Measurements from ENCODE around the gene SERPINE1. TPM values are rescaled to one million over a fixed set of nuclear protein-coding genes. Genes with fewer than 3 reads are reported as not detected.

SERPINE1 gene
- total and polyA plus RNA-seq, 2 of the 13 experiments (the other 11 are each of a cell fraction or from before 2014, with no cell fraction given), result 21.2 to 1,576 TPM

DNA sequence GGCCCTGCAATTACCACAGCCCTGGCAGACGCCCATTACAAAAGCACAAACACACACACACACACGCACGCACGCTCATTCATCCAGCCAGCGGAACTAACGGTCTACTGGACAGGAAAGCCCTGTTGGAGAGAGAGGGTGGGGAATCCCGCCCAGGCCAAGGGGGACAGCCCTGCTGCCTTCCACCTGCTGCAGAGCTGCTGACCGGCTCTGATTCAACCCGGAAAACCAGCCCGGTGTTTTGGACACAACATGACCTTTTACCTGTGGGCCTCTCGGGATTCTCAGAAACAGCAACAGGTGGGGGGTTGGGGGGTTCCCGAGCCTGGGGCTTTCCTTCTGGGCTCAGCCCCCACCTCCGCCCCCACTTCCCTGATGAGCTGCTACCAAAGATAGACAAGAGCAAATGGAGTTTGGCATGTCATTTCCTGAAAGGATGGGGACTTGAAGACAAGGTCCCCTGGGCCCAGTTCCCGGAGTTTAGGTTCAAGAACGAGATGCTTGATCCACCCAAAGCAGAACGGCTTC lies 18.5 kb upstream of the SERPINE1 start (continued):
- TF ChIP-seq ZNF512B (CRISPR knock-in tag; IDR thresholded peaks at IDR 0.05; ENCODE audit: borderline replicate concordance) (no peak), ZNF230 (CRISPR knock-in tag; IDR thresholded peaks at IDR 0.05) (0 out of 2 replicates have a peak, but pooled peaks have one; percentile 46), HNF4G (IDR thresholded peaks at IDR 0.05; ENCODE audit: borderline replicate concordance, low read depth, low read length) (0 out of 2 replicates have a peak, but pooled peaks have one; percentile 37), HNF4G (CRISPR knock-in tag; IDR thresholded peaks at IDR 0.05; ENCODE audit: borderline replicate concordance, low read depth) (no peak; the same call in 1 of the 2 replicates), MEIS1 (CRISPR knock-in tag; IDR thresholded peaks at IDR 0.05; ENCODE audit: borderline replicate concordance) (0 out of 2 replicates have a peak, but pooled peaks have one; percentile 24), KDM6A (CRISPR knock-in tag; IDR thresholded peaks at IDR 0.05; ENCODE audit: low read depth) (0 out of 2 replicates have a peak, but pooled peaks have one; percentile 28), ZNF136 (CRISPR knock-in tag; IDR thresholded peaks at IDR 0.05; ENCODE audit: low read depth) (no peak), ZNF33A (CRISPR knock-in tag; IDR thresholded peaks at IDR 0.05; ENCODE audit: borderline replicate concordance) (no peak), ZNF430 (CRISPR knock-in tag; IDR thresholded peaks at IDR 0.05) (peak; percentile 62; the same call in 1 of the 2 replicates), NFKB2 (CRISPR knock-in tag; IDR thresholded peaks at IDR 0.05; ENCODE audit: borderline replicate concordance) (no peak), FOSL1 (CRISPR knock-in tag; IDR thresholded peaks at IDR 0.05; ENCODE audit: borderline replicate concordance) (no peak), SP2 (CRISPR knock-in tag; IDR thresholded peaks at IDR 0.05) (no peak), ZNF660 (CRISPR knock-in tag; IDR thresholded peaks at IDR 0.05; ENCODE audit: borderline replicate concordance, low read depth) (0 out of 2 replicates have a peak, but pooled peaks have one; percentile 61), CCAR2 (optimal IDR thresholded peaks at IDR 0.05; ENCODE audit: low read depth, low read length) (no peak), SATB2 (CRISPR knock-in tag; IDR thresholded peaks at IDR 0.05) (no peak), DMAP1 (CRISPR knock-in tag; IDR thresholded peaks at IDR 0.05) (no peak), FOXK1 (CRISPR knock-in tag; IDR thresholded peaks at IDR 0.05; ENCODE audit: borderline replicate concordance, low read depth) (no peak), NR1H2 (CRISPR knock-in tag; IDR thresholded peaks at IDR 0.05; ENCODE audit: borderline replicate concordance, low read depth) (no peak), SMC3 (IDR thresholded peaks at IDR 0.05; ENCODE audit: low read length) (no peak), CBX2 (IDR thresholded peaks at IDR 0.05; ENCODE audit: low read depth, low read length) (no peak), CBX2 (CRISPR knock-in tag; IDR thresholded peaks at IDR 0.05; ENCODE audit: low read depth) (no peak), KLF9 (CRISPR knock-in tag; IDR thresholded peaks at IDR 0.05; ENCODE audit: low read depth) (peak; percentile 81; the same call in 1 of the 2 replicates), ZNF20 (CRISPR knock-in tag; IDR thresholded peaks at IDR 0.05) (no peak), HMG20B (CRISPR knock-in tag; conservative IDR thresholded peaks at IDR 0.05) (0 out of 2 replicates have a peak, but pooled peaks have one; percentile 31), ZNF180 (CRISPR knock-in tag; IDR thresholded peaks at IDR 0.05; ENCODE audit: borderline replicate concordance, low read depth) (no peak), REPIN1 (CRISPR knock-in tag; IDR thresholded peaks at IDR 0.05; ENCODE audit: borderline replicate concordance, low read depth) (no peak), ZNF280D (CRISPR knock-in tag; IDR thresholded peaks at IDR 0.05) (no peak)

Measured in HepG2 (cell line).